Caki2 (cell line): ENCODE results near the gene PPDPF. TPM values are rescaled to one million over a fixed set of nuclear protein-coding genes. Genes with fewer than 3 reads are reported as not detected.
A peak's percentile ranks its signal among the peaks of the same experiment; 100 is the strongest.
"Not testable (repeated sequence)": the region's sequence is repeated elsewhere in the genome, so short reads cannot be mapped to it uniquely, and the experiment has no call there.

Source experiments
- DNase-seq: peaks from one replicate; pipeline ENCODE4 v3.0.0-alpha.2; 2015; ENCODE audit warnings: low read depth
- in situ Hi-C: cut with HindIII; loops from 2 replicates; pipeline ENCODE4 v1.10.0; 2016; ENCODE audit warnings: low sequenced_read_pairs, low pct_unique_long_range_greater_than_20kb, mixed read lengths
- total RNA-seq: library from RNA; depleted of rRNA; stranded (reverse); fragments of >200 nt; shearing (Covaris generic); gene quantifications from 2 replicates; pipeline ENCODE4 v1.2.3, GENCODE V29; 2014; ENCODE audit warnings: low replicate concordance; rRNA removed

PPDPF gene
- total RNA-seq = 35.9 and 103 TPM in 2 replicates

DNA sequence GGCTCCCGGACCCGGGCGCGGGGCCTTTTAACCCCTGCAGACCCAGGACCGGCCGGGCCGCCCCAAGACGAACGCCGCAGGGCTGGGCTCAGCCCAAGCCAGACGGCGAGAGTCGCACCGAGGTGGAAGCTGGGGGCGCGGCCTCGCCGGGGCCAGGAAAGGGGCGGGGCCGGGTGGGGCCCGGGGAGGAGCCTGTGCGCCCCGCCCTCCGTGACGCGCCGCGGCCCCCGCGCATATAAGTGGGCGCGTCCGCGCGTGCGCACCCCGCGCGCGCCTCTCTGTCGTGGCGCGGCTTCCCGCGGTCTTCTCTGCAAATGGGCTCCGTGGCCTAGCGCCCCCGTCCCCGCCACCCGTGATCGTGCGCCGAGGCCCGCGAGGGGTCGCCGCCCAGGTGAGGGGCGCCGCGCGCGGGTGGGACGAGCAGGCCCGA lies at the start of gene PPDPF:
PPDPF (plus strand) TSS at position 262 of the 430 bp plus-strand sequence. CDS start 544 bp downstream, outside the sequence.
- in situ Hi-C loops = no loop called here
- DNase-seq = peak; percentile 70

DNA sequence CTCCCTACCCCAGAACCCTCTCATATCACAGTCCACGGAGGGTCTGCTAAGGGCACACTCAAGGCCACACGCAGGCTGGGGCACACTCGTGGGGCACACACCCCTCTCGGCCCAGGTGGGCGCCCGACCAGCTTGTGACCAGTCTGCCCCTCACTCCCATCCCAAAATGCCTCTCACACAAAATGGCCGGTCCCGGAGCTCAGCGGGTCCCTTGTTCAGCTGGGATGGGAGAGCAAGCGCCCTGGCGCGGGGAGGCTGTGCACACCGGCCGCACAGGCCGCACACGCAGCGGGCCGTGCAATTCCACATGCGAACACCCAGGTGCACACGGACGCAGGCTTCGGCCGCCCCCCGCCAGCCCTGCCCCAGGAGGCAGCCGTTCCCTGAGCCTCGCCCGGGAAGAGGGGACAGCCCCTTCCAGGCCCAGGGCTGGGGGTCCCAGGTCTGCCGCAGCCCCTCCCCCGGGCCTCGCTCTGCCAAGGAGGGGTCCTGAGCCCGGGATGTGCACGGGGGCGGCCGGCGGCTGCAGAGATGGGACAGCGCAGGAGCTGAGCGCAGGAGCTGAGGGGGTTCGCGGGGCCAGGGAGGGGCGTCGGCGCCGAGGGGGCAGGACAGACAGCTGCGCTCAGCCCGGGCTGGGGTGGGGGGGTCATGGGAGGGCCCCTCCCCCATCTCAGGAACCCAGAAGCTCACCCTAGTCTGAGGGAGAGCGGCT lies 49.4 kb upstream of the PPDPF start:
- in situ Hi-C loops = no loop called here

GRCh38 chr20:63471717-63471980 lies 48.9 kb upstream of the PPDPF start:
- in situ Hi-C loops = no loop called here
- no peak for DNase-seq

More for the DNA sequence above, 49.4 kb upstream of the PPDPF start:
- DNase-seq = no peak

- peak; percentile 27 for DNase-seq
- in situ Hi-C loops = no loop called here
Measured at GRCh38 chr20:63471981-63472831, 48.4 kb upstream of the PPDPF start, which contains the start of gene KCNQ2. KCNQ2 (minus strand) TSS chr20:63472655; CDS start chr20:63472463, 192 bp downstream.

GRCh38 chr20:63472862-63473390 lies 47.6 kb upstream of the PPDPF start:
- DNase-seq = no peak
- in situ Hi-C loops = no loop called here

GRCh38 chr20:63473555-63474449 lies 46.8 kb upstream of the PPDPF start:
- in situ Hi-C loops = no loop called here
- no peak for DNase-seq

DNA sequence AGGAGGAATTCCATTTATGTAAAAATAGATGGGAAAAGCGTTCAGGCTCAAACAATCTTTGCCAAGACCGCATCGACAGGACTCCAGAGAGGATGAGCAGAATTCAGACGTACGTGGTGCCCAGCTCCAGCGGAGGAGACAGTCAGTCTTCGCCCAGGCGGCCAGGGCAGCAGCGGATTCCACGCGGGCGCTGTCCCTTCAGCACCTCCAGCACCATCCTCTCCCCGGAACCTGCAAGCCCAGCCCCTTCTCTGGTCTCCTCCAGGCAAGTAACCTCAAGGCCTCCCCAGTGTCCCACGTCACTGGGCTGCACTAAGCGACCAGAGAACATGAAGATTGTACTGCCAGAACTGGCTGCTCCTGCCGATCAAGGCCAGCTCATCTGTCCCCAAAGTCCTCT lies 45.4 kb upstream of the PPDPF start:
- DNase-seq = peak; percentile 60
- in situ Hi-C loops = no loop called here

DNA sequence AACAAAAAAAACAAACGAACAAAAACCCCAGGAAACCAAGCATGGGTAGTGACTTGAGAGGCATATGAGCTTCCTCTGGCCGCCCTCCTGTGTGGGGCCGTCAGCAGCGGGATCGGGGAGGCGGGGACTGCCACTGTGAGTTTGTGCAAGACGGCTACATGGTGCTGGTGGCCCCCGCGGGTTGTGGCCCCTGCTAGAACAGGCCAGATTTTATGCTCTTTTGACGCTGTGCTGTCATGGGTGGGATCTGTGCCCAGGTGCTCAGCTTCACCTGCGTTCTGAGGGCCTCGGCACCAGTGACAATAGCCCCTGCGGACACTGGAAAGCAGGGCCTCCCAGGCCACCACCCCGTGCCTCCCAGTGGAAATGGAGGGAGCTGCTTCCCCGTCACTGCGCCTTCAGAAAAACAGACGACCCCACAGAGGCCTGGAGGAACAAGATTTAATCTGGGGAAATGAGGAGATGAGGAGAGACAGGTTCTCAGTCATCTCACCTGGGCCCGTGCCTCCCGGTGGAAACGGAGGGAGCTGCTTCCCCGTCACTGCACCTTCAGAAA lies 43.4 kb upstream of the PPDPF start:
- no peak for DNase-seq
- in situ Hi-C loops = no loop called here

DNA sequence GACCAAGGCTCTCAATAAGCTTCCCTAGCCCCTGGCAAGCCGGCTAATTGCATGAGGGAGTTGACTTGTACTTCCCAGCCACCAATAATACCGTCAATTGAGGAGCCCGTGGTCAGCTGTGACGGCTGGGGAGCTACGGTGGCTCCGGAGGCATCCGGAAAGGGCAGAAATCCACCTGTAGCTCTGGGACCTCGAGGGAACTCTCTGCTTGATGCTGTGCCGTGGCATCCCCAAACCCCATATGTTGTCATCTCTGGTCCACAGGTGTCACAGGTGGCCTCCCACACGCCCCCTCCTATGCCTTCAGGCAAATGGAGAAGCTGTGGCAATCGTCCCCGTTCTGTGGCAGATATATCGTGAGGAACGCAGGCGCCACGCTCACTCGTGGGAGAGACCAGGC lies 42.6 kb upstream of the PPDPF start:
- no peak for DNase-seq
- in situ Hi-C loops = no loop called here

DNA sequence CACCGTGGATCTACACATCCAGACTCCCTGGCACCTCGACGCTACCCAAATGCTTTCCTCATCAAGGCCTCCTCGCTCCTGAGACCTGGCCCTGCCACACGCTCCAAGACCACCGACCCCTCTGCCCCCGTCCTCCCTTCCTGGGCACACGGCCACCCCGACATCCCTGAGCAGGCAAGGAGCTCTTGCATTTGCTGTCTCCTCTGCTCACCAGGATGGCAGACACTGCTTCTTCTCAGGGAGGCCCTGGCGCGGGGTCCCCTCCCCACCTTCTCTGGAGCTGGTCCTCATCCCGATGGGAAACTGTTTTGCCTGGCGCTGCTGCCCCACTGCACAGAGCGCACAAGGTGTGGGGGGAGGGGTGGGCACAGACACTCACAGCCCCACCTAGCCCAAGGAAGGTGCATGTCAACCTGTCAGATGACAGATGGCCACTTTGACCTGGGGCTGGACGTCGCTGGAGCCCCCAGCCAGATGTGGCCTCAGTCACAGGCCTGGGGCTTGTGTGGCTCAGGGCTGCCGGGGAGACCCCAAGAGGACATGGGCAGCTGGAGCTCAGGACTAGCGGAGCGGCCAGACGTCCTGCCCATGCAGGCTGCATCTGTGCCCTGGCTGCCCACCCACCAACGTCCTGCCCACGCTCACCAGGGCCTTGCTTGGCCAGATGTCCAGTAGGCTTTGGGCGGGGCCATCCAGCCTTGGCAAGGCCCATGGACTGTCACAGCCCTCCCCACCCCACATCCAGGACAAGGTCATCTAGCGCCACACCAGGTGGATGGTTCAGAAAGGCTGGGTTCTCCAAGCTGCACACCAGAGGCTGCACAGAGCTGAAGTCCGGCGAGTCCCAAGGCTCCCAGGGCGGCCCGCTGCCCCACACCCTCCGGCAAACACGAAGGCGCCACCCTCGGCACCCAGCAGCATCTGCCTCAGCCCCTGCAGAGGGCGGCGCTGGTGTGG lies 41.9 kb upstream of the PPDPF start:
- no peak for DNase-seq
- in situ Hi-C loops = no loop called here

DNA sequence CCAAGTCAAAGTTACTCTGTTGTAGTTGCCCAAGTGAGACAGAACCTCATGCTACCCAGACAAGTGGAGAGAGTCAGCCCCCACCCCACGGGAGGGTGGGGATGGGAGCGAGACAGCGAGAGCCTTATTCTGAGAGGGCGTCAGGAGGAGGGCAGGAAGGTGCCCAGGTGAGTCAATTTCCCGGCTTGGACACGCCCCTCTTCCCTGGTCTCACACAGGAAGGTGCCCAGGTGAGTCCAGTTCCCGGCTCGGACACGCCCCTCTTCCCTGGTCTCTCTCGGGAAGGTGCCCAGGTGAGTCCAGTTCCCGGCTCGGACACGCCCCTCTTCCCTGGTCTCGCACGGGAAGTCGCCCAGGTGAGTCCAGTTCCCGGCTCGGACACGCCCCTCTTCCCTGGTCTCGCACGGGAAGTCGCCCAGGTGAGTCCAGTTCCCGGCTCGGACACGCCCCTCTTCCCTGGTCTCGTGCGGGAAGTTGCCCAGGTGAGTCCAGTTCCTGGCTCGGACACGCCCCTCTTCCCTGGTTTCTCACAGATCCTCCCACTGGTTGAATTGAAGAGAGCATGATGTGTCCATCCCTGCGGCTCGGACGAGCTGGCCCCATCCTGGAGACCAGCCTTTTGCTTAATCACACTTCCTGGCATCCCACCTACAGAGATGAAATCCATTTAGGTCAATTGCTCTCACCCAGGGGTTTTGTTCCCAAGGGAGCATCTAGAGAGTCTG lies 40.7 kb upstream of the PPDPF start:
- in situ Hi-C loops, DNase-seq: not testable (repeated sequence)

DNA sequence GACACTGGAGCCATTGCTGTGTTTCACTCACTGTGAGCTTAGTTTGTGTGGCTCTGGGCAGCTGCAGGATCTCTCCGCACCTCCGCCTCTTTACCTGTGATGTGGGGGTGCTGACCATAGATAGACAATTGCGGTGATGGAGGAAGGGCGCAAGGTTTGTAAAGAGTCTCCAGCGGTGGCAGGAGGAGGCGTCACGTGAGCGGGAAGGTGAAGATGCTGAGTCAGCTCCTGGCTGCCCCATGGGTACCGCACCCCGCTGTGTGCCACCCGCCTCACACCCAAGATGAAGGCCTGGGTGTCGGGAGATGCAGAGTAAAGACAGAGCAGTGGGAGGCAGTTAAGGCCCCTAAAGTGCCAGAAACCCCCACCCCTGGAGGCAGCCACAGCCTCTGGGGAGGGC lies 39.1 kb upstream of the PPDPF start:
- in situ Hi-C loops = no loop called here
- no peak for DNase-seq

DNA sequence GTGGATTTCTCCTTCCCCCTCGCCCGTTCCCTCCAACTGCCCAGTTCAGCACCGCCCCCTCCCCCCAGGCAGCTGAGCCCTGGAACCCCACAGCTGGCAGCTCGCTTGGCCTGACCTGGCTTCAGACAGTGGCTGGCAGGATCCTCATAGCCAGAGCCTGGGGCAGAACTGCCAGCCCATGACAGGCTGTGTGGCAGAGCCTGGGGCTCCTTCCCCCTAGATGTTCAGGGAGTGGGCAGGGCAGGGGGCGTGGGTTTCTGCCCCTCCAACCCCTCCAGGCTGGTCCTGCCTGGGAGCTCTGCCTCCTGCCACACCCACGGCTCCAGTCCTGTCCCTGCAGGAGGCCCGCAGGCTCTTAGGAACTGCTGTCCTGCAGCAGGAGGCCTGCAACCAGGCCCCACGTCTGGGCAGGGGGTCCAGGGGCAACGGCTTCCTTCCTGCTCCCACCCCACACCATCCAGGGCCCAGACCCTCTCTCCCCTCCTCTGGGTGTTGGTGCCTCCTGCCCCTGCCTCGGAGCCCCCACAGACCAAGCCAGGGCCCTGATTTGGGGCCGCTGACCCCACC lies 38.5 kb upstream of the PPDPF start:
- DNase-seq = peak; percentile 43
- in situ Hi-C loops = no loop called here

GRCh38 chr20:63483834-63484233 lies 36.7 kb upstream of the PPDPF start:
- in situ Hi-C loops = no loop called here
- peak; percentile 31 for DNase-seq

DNA sequence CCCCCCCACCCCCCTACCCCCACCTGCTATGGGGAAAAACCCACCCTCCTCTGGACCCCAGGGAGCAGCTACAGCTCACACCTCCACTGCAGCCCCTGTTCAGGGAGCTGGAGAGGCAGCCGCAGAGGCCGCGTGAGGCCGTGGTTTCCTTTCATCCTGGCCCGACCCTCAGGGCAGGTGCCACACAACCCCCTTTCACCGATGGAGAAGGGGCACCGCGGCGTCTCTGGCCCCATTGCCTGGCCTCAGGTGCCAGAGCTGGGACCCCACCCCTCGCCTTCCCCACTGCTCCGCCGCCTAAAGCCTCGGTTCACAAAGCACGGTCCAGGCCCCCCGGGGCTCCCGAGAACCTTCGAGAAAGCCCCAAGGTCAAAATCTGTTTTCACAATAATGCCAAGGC lies 36.3 kb upstream of the PPDPF start:
- in situ Hi-C loops = no loop called here
- DNase-seq = no peak
